GM12801 (cell line): ENCODE measurements around the gene NAALADL2.

ENCODE experiments used
- CTCF ChIP-seq: IDR thresholded peaks from one replicate; pipeline ENCODE4 v1.5.1; 2011; ENCODE audit warnings: control low read depth; ENCODE audit not compliant: insufficient read length; ENCODE audit errors: extremely low read depth

Gene NAALADL2

GRCh38 chr3:175679568-175679967, 820.4 kb downstream of the NAALADL2 start:
- no peak for TF ChIP-seq CTCF

GRCh38 chr3:175692256-175692655, 833.1 kb downstream of the NAALADL2 start:
- TF ChIP-seq CTCF: no peak

GRCh38 chr3:175695251-175695650, 836.1 kb downstream of the NAALADL2 start:
- no peak for TF ChIP-seq CTCF

GRCh38 chr3:175702956-175703355, 843.8 kb downstream of the NAALADL2 start:
- TF ChIP-seq CTCF: no peak

- TF ChIP-seq CTCF: no peak
Measured at GRCh38 chr3:175704366-175705055, 845.4 kb downstream of the NAALADL2 start.

- no peak for TF ChIP-seq CTCF
Measured at GRCh38 chr3:175713268-175713667, 854.1 kb downstream of the NAALADL2 start.

- TF ChIP-seq CTCF: no peak
Measured at GRCh38 chr3:175716446-175716845, 857.3 kb downstream of the NAALADL2 start.

- TF ChIP-seq CTCF: no peak
Measured at GRCh38 chr3:175726228-175726627, 867.1 kb downstream of the NAALADL2 start.
